Measurements from ENCODE around the gene HPN. TPM values are rescaled to one million over a fixed set of nuclear protein-coding genes. Genes with fewer than 3 reads are reported as not detected.

HPN gene
- total and polyA plus RNA-seq, 10 of the 15 experiments (the other 5 are each of a cell fraction or from before 2014, with no cell fraction given) = 0.21 to 0.35 TPM; not detected in 8

DNA sequence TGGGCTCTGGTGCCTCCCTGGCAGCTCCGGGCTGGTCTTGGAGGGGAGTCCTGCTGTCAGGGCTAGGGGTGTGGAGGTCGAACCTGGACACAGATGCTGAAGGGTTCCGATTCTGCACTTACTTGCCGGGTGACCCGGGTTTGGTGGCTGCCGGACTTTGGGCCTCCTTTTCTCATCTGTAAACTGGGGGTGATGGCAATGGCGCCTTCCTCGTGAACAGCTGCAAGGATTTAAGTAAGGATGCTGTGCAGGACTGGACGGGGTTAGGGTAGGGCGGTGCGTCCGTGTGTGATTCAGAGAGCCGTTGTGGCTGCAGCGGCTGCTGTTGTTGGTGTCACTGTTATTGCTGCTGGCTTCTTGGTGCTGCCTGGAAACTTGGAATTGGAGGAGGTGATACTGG lies 2.4 kb downstream of the HPN start (continued):
- TF ChIP-seq, protein P1, sequence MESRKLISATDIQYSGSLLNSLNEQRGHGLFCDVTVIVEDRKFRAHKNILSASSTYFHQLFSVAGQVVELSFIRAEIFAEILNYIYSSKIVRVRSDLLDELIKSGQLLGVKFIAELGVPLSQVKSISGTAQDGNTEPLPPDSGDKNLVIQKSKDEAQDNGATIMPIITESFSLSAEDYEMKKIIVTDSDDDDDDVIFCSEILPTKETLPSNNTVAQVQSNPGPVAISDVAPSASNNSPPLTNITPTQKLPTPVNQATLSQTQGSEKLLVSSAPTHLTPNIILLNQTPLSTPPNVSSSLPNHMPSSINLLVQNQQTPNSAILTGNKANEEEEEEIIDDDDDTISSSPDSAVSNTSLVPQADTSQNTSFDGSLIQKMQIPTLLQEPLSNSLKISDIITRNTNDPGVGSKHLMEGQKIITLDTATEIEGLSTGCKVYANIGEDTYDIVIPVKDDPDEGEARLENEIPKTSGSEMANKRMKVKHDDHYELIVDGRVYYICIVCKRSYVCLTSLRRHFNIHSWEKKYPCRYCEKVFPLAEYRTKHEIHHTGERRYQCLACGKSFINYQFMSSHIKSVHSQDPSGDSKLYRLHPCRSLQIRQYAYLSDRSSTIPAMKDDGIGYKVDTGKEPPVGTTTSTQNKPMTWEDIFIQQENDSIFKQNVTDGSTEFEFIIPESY (IDR thresholded peaks at IDR 0.05) = no peak
- TF ChIP-seq MTA2 (IDR thresholded peaks at IDR 0.05; ENCODE audit: low read depth) (no peak), HDGF (IDR thresholded peaks at IDR 0.05) (no peak), BCL11A (IDR thresholded peaks at IDR 0.05; ENCODE audit: low read depth, low read length) (no peak), YY1 (IDR thresholded peaks at IDR 0.05; ENCODE audit: low read depth, low read length) (no peak), WRNIP1 (IDR thresholded peaks at IDR 0.05; ENCODE audit: borderline replicate concordance, low read depth, low read length) (no peak), RELA (IDR thresholded peaks at IDR 0.05; ENCODE audit: borderline replicate concordance, partially characterized antibody) (no peak), BHLHE40 (IDR thresholded peaks at IDR 0.05; ENCODE audit: borderline replicate concordance in 1 of 2, low read depth in 2 of 2, low read length in 1 of 2) (no peak), TAF1 (IDR thresholded peaks at IDR 0.05; ENCODE audit: borderline replicate concordance, low read depth, low read length) (no peak)
- TF ChIP-seq, protein P2, sequence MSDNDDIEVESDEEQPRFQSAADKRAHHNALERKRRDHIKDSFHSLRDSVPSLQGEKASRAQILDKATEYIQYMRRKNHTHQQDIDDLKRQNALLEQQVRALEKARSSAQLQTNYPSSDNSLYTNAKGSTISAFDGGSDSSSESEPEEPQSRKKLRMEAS (IDR thresholded peaks at IDR 0.05; ENCODE audit: low read depth, low read length) = no peak
